ENCODE results near the gene HIPK1.
"Not testable (repeated sequence)": the region's sequence is repeated elsewhere in the genome, so short reads cannot be mapped to it uniquely, and the experiment has no call there.

HIPK1 gene

GRCh38 chr1:114009393-114009792 lies 80.3 kb downstream of the HIPK1 start:
- ATAC-seq (ENCODE audit: low read depth) = no peak
- H3K27ac Mint-ChIP-seq = no peak overlapping the region
- no peak for DNase-seq (ENCODE audit: low spot score in 2 of 2)
- peaks cover 2% of the 10 kb centered on the region for H3K36me3 Mint-ChIP-seq
- H3K4me1 Mint-ChIP-seq = no peaks in the 10 kb centered on the region
- H3K27me3 Mint-ChIP-seq = peaks cover 22% of the 10 kb centered on the region
- H3K9me3 Mint-ChIP-seq = peaks cover 4% of the 10 kb centered on the region
- no peak overlapping the region for H3K4me3 Mint-ChIP-seq

DNA sequence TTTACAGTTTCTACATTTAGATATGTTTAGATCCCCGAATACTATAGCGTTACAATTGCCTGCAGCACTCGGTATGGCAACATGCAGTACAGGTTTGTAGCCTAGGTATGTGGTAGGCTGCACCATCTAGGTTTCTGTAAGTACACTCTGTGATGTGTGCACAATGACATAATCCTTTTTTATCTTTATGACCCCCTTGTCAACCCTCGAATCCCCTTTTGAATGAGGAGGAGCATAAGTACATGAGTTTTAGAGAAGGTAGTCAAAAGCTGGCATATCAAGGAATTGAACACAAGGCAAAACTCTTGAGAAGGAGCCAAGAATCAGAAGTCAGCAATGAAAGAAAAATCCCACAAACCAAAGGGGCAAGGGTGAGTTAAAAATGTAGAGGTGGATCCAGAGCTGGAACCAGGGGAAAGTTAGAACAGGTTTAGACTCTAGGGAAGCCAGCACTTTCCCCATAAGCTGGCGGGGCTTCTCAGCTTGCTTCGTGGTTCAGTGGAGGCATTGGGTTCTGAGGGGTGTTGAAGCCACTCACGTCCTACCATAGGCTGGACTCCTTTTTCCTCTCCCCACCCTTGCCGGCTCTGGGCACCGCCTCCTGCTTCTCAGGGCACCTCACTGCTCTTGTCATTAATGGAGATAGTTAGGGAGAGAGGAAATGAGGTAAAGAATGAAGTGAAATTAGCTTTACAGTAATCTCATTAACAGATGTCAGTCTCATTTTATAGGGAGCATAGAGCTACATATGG lies 81.5 kb downstream of the HIPK1 start:
- ATAC-seq (ENCODE audit: low read depth) (no peak), DNase-seq (ENCODE audit: low spot score in 2 of 2) (no peak)
- peaks cover 16% of the 10 kb centered on the region for H3K27me3 Mint-ChIP-seq
- no peaks in the 10 kb centered on the region for H3K36me3 Mint-ChIP-seq
- peaks cover 2% of the 10 kb centered on the region for H3K9me3 Mint-ChIP-seq
- no peak overlapping the region for H3K4me3 Mint-ChIP-seq
- H3K27ac Mint-ChIP-seq = no peak overlapping the region
- no peaks in the 10 kb centered on the region for H3K4me1 Mint-ChIP-seq

- Mint-ChIP-seq H3K4me1 (no peaks in the 10 kb centered on the region), H3K27me3 (peaks cover 16% of the 10 kb centered on the region), H3K27ac (no peak overlapping the region), H3K4me3 (no peak overlapping the region), H3K9me3 (no peaks in the 10 kb centered on the region), H3K36me3 (no peaks in the 10 kb centered on the region)
- no peak for DNase-seq (ENCODE audit: low spot score in 2 of 2)
- no peak for ATAC-seq (ENCODE audit: low read depth)
These were observed 82.7 kb downstream of the HIPK1 start for GRCh38 chr1:114011796-114012195.

GRCh38 chr1:114015075-114015474 lies 86.0 kb downstream of the HIPK1 start:
- ATAC-seq (ENCODE audit: low read depth) = no peak
- H3K4me3 Mint-ChIP-seq = no peak overlapping the region

DNA sequence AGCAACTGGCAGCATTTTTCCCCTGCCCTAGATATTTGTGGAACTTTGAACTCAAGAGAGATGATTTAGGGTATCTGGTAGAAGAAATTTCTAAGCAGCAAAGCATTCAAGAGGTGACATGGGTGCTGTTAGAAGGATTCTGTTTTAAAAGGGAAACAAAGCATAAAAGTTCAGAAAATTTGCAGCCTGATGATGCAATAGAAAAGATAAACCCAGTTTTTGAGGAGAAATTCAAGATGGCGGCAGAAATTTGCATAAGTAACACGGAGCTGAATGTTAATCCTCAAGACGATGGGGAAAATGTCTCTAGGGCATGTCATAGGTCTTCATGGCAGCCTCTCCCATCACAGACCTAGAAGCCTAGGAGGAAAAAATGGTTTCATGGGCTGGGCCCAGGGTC lies 90.6 kb downstream of the HIPK1 start:
- not testable (repeated sequence) for ATAC-seq (ENCODE audit: low read depth); DNase-seq (ENCODE audit: low spot score in 2 of 2); H3K27ac Mint-ChIP-seq; H3K4me3 Mint-ChIP-seq; H3K9me3 Mint-ChIP-seq; H3K36me3 Mint-ChIP-seq; H3K4me1 Mint-ChIP-seq
- H3K27me3 Mint-ChIP-seq = peaks cover 10% of the 10 kb centered on the region

More at GRCh38 chr1:114015075-114015474, 86.0 kb downstream of the HIPK1 start:
- H3K9me3 Mint-ChIP-seq = no peaks in the 10 kb centered on the region
- no peak for DNase-seq (ENCODE audit: low spot score in 2 of 2)
- no peaks in the 10 kb centered on the region for H3K36me3 Mint-ChIP-seq
- no peak overlapping the region for H3K27ac Mint-ChIP-seq
- peaks cover 12% of the 10 kb centered on the region for H3K27me3 Mint-ChIP-seq
- no peaks in the 10 kb centered on the region for H3K4me1 Mint-ChIP-seq

DNA sequence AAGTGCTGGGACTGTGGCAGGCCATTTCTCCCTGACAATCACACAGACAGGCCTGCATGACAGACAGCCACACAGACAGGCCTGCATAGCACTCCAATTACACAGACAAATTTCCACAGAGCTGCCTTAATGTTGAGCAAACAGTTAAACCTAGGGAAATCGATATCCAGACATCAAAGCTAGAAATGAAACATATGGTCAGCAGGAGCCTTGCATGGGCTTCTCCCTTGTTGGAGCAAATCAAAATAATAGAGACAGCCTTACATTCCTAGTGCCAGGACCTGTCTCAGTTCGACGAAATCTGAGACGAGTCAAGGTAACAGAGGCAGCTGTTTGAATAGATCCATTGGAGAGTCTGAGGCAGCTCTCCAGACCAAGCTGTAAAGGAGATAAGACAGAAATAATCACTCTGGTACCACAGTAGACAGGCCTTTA lies 92.6 kb downstream of the HIPK1 start:
- Mint-ChIP-seq H3K27ac (no peak overlapping the region), H3K27me3 (peaks cover 5% of the 10 kb centered on the region)
- no peak for ATAC-seq (ENCODE audit: low read depth)

DNA sequence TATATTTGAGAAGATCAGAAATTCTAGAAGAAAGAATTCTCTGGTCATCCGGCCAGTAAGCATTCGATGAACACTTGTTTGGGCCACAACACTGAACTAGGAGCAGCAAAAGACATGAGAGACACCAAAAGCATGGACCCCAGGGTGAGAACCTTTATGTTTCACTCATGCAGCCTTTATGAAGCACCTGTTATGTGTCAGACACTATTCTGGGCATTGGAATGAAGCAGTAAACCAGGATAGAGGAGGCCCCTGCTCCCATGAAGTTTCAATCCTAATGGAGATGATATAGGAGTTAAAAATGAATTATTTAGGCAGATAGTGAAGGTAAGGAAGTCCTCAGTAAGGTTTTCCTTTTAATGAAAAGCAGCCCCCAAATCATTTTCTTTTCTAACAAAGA lies 93.8 kb downstream of the HIPK1 start:
- H3K27ac Mint-ChIP-seq = no peak overlapping the region
- H3K9me3 Mint-ChIP-seq = no peaks in the 10 kb centered on the region
- H3K36me3 Mint-ChIP-seq = peaks cover 1% of the 10 kb centered on the region
- DNase-seq (ENCODE audit: low spot score in 2 of 2) = no peak
- H3K4me3 Mint-ChIP-seq = no peak overlapping the region
- no peaks in the 10 kb centered on the region for H3K4me1 Mint-ChIP-seq
- ATAC-seq (ENCODE audit: low read depth) = no peak
- H3K27me3 Mint-ChIP-seq = peaks cover 7% of the 10 kb centered on the region

More for the DNA sequence above, 92.6 kb downstream of the HIPK1 start:
- no peaks in the 10 kb centered on the region for H3K9me3 Mint-ChIP-seq
- peaks cover 1% of the 10 kb centered on the region for H3K36me3 Mint-ChIP-seq
- H3K4me3 Mint-ChIP-seq = no peak overlapping the region
- no peaks in the 10 kb centered on the region for H3K4me1 Mint-ChIP-seq
- no peak for DNase-seq (ENCODE audit: low spot score in 2 of 2)

DNA sequence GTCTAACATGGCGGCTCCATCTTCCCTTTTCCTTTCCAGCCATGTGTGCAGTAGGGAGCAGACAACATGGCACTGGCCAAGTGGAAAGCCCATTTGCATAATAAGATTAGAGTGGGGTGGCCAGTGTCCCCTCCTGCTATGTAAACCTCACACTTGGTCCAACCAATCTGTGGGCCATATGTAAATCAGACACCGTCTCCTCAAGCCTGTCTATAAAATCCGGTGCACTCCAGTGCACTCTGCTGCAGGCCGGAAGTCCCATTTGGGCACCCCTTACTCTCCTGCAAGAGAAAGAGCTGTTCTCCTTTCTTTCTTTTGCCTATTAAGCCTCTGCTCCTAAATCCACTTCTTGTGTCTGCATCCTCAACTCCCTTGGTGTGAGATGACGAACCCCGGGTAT lies 94.3 kb downstream of the HIPK1 start:
- H3K4me3 Mint-ChIP-seq = no peak overlapping the region
- no peaks in the 10 kb centered on the region for H3K4me1 Mint-ChIP-seq
- H3K36me3 Mint-ChIP-seq = peaks cover 1% of the 10 kb centered on the region
- no peak for ATAC-seq (ENCODE audit: low read depth)
- H3K27me3 Mint-ChIP-seq = peaks cover 7% of the 10 kb centered on the region
- no peak for DNase-seq (ENCODE audit: low spot score in 2 of 2)
- no peaks in the 10 kb centered on the region for H3K9me3 Mint-ChIP-seq
- H3K27ac Mint-ChIP-seq = no peak overlapping the region

GRCh38 chr1:114024049-114024448 lies 94.9 kb downstream of the HIPK1 start:
- ATAC-seq (ENCODE audit: low read depth) (no peak), DNase-seq (ENCODE audit: low spot score in 2 of 2) (no peak)
- Mint-ChIP-seq H3K9me3 (no peaks in the 10 kb centered on the region), H3K36me3 (peaks cover 1% of the 10 kb centered on the region), H3K4me3 (no peak overlapping the region), H3K4me1 (no peaks in the 10 kb centered on the region), H3K27ac (no peak overlapping the region), H3K27me3 (peaks cover 7% of the 10 kb centered on the region)

DNA sequence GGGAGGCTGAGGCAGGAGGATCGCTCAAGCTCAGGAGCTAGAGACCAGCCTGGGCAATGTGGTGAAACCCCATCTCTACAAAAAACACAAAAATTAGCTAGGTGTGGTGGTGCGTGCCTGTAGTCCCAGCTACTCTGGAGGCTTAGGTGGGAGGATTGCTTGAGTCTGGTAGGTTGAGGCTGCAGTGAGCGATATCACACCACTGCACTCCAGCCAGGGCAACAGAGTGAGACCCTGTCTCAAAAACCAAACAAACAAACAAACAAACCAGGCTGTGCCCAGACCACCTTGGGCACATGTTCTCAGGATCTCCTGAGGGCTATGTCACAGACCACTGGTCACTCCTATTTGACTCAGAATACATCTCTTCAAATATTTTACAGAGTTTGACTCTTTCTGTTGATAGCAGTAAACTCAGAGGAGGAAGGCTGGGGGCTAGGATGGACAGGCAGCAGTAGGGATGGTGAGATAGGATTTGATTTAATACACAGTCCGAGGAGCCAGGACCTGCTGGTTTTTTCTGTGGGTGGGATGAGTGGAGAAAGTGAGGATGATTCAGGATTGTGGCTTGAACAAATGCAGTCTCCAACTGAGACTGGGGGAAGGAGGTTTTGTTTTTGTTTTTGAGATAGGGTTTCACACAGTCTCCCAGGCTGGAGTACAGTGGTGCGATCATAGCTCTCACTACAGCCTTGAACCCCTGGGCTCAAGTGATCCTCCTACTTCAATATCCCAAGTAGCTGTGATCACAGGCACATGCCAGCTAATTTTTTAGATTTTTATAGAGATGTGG lies 96.7 kb downstream of the HIPK1 start:
- Mint-ChIP-seq H3K9me3 (no peaks in the 10 kb centered on the region), H3K27me3 (peaks cover 6% of the 10 kb centered on the region), H3K4me1 (no peaks in the 10 kb centered on the region), H3K4me3 (no peak overlapping the region), H3K27ac (no peak overlapping the region), H3K36me3 (peaks cover 1% of the 10 kb centered on the region)
- no peak for DNase-seq (ENCODE audit: low spot score in 2 of 2)
- no peak for ATAC-seq (ENCODE audit: low read depth)

GRCh38 chr1:114026797-114027196 lies 97.7 kb downstream of the HIPK1 start:
- Mint-ChIP-seq H3K27me3 (peaks cover 4% of the 10 kb centered on the region), H3K4me1 (no peaks in the 10 kb centered on the region), H3K4me3 (no peak overlapping the region), H3K36me3 (no peaks in the 10 kb centered on the region), H3K27ac (no peak overlapping the region), H3K9me3 (no peaks in the 10 kb centered on the region)
- DNase-seq (ENCODE audit: low spot score in 2 of 2) = no peak
- ATAC-seq (ENCODE audit: low read depth) = no peak

Data from memory B cell (primary cell).